H1 (cell line): ENCODE measurements around the gene MAST2. TPM values are rescaled to one million over a fixed set of nuclear protein-coding genes. Genes with fewer than 3 reads are reported as not detected.

ENCODE experiments used
- BRCA1 ChIP-seq: IDR thresholded peaks from 2 replicates; pipeline ENCODE4 v1.6.1; 2012; ENCODE audit warnings: low read depth, low read length, improper control_type of control experiment
- CHD2 ChIP-seq: IDR thresholded peaks from 2 replicates; pipeline ENCODE4 v1.6.1; 2012; ENCODE audit warnings: low read length, improper control_type of control experiment
- CTBP2 ChIP-seq: IDR thresholded peaks from 2 replicates; pipeline ENCODE4 v1.7.0; 2011; ENCODE audit warnings: borderline replicate concordance, mild to moderate bottlenecking, moderate library complexity, mixed read lengths, low read length; ENCODE audit not compliant: insufficient read depth, insufficient read length
- FOSL1 ChIP-seq: IDR thresholded peaks from 2 replicates; pipeline ENCODE4 v1.6.1; 2011; ENCODE audit warnings: mild to moderate bottlenecking, low read depth, low read length, moderate library complexity; ENCODE audit not compliant: insufficient read depth
- RAD21 ChIP-seq, 2 experiments: IDR thresholded peaks in 1 of 2; conservative IDR thresholded peaks in 1 of 2; 2 replicates each; pipeline ENCODE4 v1.6.1; 2011; ENCODE audit warnings: low read depth in 2 of 2, low read length in 2 of 2, improper control_type of control experiment in 1 of 2, inconsistent platforms in 1 of 2, mild to moderate bottlenecking in 1 of 2, moderate library complexity in 1 of 2
- RFX5 ChIP-seq: IDR thresholded peaks from 2 replicates; pipeline ENCODE4 v1.6.1; 2011; ENCODE audit warnings: low read depth, low read length, improper control_type of control experiment, borderline replicate concordance
- SIRT6 ChIP-seq: IDR thresholded peaks from one replicate; pipeline ENCODE4 v1.7.1; 2012; ENCODE audit warnings: low read length, inconsistent platforms
- SP2 ChIP-seq: IDR thresholded peaks from 2 replicates; pipeline ENCODE4 v1.6.1; 2012; ENCODE audit warnings: mild to moderate bottlenecking, low read length, inconsistent platforms
- TCF12 ChIP-seq: IDR thresholded peaks from 2 replicates; pipeline ENCODE4 v1.6.1; 2011; ENCODE audit warnings: low read depth, mild to moderate bottlenecking, low read length
- TEAD4 ChIP-seq: IDR thresholded peaks from 2 replicates; pipeline ENCODE4 v1.6.1; 2012; ENCODE audit warnings: low read depth, low read length, inconsistent platforms, mixed read lengths
- polyA plus RNA-seq, 7 experiments: library from polyadenylated mRNA; depleted of rRNA in 3 of 7; stranded (reverse) in 5 of 7; unstranded in 2 of 7; fragments of >200 nt in 5 of 7; fragments of 200-250 nt in 2 of 7; gene quantifications; 1 replicate in 5 of 7; 2 replicates in 1 of 7; 4 replicates in 1 of 7; pipeline versions ENCODE4 v1.2.1 to v1.2.3, GENCODE V29; 2011 to 2013; ENCODE audit warnings: missing spikeins in 2 of 7, mixed read lengths in 2 of 7
- total RNA-seq: library from RNA; stranded (reverse); fragmentation: NEBNext Ultra II Directional; extraction: Animal tissue kit (Norgen Biotek cat#: 25700); gene quantifications from 2 replicates; pipeline ENCODE4 v1.2.1, GENCODE V29; 2021
- TF ChIP-seq, protein P1 (sequence below): fragments of 300-600 bp; sonication (generic); IDR thresholded peaks from 2 replicates; pipeline ENCODE4 v1.7.1; 2012; ENCODE audit warnings: low read length, moderate library complexity, mild to moderate bottlenecking, inconsistent platforms; ENCODE audit not compliant: insufficient replicate concordance
- TF ChIP-seq, protein P2 (sequence below): IDR thresholded peaks from 2 replicates; pipeline ENCODE4 v1.6.1; 2012; ENCODE audit warnings: inconsistent platforms

MAST2 gene
- total and polyA plus RNA-seq, 2 of the 8 experiments (the other 6 are each of a cell fraction or from before 2014, with no cell fraction given): 20.5 to 35.4 TPM

DNA sequence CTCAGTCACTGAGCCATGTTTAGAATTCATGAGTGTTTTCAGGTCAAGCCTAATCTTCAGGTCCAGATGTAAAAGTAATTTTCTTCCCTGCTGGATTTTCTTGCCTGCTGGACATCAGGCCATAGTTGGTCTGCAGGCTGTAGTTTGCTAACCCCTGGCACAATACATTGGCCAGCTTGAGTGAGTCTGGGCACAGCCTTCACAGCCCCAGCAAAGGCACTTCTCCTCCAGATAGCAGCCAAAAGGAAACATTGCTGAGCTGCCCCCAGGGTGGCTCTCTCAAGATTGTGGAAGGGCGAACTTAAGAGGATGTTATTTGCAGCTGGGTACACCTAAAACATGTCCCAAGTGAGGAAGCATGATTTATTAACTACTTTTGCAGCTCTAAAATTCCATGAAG lies 202.2 kb downstream of the MAST2 start (continued):
- TF ChIP-seq, protein P1, sequence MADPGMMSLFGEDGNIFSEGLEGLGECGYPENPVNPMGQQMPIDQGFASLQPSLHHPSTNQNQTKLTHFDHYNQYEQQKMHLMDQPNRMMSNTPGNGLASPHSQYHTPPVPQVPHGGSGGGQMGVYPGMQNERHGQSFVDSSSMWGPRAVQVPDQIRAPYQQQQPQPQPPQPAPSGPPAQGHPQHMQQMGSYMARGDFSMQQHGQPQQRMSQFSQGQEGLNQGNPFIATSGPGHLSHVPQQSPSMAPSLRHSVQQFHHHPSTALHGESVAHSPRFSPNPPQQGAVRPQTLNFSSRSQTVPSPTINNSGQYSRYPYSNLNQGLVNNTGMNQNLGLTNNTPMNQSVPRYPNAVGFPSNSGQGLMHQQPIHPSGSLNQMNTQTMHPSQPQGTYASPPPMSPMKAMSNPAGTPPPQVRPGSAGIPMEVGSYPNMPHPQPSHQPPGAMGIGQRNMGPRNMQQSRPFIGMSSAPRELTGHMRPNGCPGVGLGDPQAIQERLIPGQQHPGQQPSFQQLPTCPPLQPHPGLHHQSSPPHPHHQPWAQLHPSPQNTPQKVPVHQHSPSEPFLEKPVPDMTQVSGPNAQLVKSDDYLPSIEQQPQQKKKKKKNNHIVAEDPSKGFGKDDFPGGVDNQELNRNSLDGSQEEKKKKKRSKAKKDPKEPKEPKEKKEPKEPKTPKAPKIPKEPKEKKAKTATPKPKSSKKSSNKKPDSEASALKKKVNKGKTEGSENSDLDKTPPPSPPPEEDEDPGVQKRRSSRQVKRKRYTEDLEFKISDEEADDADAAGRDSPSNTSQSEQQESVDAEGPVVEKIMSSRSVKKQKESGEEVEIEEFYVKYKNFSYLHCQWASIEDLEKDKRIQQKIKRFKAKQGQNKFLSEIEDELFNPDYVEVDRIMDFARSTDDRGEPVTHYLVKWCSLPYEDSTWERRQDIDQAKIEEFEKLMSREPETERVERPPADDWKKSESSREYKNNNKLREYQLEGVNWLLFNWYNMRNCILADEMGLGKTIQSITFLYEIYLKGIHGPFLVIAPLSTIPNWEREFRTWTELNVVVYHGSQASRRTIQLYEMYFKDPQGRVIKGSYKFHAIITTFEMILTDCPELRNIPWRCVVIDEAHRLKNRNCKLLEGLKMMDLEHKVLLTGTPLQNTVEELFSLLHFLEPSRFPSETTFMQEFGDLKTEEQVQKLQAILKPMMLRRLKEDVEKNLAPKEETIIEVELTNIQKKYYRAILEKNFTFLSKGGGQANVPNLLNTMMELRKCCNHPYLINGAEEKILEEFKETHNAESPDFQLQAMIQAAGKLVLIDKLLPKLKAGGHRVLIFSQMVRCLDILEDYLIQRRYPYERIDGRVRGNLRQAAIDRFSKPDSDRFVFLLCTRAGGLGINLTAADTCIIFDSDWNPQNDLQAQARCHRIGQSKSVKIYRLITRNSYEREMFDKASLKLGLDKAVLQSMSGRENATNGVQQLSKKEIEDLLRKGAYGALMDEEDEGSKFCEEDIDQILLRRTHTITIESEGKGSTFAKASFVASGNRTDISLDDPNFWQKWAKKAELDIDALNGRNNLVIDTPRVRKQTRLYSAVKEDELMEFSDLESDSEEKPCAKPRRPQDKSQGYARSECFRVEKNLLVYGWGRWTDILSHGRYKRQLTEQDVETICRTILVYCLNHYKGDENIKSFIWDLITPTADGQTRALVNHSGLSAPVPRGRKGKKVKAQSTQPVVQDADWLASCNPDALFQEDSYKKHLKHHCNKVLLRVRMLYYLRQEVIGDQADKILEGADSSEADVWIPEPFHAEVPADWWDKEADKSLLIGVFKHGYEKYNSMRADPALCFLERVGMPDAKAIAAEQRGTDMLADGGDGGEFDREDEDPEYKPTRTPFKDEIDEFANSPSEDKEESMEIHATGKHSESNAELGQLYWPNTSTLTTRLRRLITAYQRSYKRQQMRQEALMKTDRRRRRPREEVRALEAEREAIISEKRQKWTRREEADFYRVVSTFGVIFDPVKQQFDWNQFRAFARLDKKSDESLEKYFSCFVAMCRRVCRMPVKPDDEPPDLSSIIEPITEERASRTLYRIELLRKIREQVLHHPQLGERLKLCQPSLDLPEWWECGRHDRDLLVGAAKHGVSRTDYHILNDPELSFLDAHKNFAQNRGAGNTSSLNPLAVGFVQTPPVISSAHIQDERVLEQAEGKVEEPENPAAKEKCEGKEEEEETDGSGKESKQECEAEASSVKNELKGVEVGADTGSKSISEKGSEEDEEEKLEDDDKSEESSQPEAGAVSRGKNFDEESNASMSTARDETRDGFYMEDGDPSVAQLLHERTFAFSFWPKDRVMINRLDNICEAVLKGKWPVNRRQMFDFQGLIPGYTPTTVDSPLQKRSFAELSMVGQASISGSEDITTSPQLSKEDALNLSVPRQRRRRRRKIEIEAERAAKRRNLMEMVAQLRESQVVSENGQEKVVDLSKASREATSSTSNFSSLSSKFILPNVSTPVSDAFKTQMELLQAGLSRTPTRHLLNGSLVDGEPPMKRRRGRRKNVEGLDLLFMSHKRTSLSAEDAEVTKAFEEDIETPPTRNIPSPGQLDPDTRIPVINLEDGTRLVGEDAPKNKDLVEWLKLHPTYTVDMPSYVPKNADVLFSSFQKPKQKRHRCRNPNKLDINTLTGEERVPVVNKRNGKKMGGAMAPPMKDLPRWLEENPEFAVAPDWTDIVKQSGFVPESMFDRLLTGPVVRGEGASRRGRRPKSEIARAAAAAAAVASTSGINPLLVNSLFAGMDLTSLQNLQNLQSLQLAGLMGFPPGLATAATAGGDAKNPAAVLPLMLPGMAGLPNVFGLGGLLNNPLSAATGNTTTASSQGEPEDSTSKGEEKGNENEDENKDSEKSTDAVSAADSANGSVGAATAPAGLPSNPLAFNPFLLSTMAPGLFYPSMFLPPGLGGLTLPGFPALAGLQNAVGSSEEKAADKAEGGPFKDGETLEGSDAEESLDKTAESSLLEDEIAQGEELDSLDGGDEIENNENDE: no peak
- TF ChIP-seq FOSL1 (no peak), RFX5 (no peak), TCF12 (no peak), BRCA1 (no peak), SIRT6 (no peak), CTBP2 (no peak), SP2 (no peak), RAD21 (IDR thresholded peaks at IDR 0.05 in 1 of 2, conservative IDR thresholded peaks at IDR 0.05 in 1 of 2; ENCODE audit: low read depth in 2 of 2, low read length in 2 of 2) (no peak), TEAD4 (no peak), CHD2 (no peak)
- TF ChIP-seq, protein P2, sequence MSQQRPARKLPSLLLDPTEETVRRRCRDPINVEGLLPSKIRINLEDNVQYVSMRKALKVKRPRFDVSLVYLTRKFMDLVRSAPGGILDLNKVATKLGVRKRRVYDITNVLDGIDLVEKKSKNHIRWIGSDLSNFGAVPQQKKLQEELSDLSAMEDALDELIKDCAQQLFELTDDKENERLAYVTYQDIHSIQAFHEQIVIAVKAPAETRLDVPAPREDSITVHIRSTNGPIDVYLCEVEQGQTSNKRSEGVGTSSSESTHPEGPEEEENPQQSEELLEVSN: no peak
